VCaP (cell line): ENCODE results near the gene TRAPPC10.
A peak's percentile ranks its signal among the peaks of the same experiment; 100 is the strongest.

Experiments
- H3K27ac ChIP-seq: fragments of 450-650 bp; 2 replicates; pipeline ENCODE4 v1.5.1; 2017
- TF ChIP-seq, protein P1 (sequence below): fragments of 450-650 bp; conservative IDR thresholded peaks from 2 replicates; pipeline ENCODE4 v1.5.1; 2017; ENCODE audit warnings: mild to moderate bottlenecking, moderate library complexity

TRAPPC10 gene

DNA sequence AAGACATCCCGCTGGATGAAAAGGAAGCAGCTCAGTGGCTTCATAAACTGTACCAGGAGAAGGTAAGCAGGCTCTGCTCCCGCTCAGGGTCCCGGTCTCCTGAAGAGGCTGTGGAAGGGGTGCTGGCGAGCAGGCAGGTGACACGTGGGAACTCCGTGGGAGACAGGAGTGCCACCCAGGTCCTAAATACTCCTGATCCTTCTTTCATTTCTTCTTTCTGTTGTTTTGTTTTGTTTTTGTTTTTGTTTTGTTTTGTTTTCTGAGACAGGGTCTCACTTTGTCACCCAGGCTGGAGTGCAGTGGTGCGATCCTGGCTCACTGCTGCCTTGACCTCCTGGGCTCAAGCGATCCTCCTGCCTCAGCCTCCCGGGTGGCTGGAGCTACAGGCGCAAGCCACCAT, 34.0 kb upstream of the TRAPPC10 start:
- H3K27ac ChIP-seq, result peak overlapping the region; percentile 100
- TF ChIP-seq, protein P1, sequence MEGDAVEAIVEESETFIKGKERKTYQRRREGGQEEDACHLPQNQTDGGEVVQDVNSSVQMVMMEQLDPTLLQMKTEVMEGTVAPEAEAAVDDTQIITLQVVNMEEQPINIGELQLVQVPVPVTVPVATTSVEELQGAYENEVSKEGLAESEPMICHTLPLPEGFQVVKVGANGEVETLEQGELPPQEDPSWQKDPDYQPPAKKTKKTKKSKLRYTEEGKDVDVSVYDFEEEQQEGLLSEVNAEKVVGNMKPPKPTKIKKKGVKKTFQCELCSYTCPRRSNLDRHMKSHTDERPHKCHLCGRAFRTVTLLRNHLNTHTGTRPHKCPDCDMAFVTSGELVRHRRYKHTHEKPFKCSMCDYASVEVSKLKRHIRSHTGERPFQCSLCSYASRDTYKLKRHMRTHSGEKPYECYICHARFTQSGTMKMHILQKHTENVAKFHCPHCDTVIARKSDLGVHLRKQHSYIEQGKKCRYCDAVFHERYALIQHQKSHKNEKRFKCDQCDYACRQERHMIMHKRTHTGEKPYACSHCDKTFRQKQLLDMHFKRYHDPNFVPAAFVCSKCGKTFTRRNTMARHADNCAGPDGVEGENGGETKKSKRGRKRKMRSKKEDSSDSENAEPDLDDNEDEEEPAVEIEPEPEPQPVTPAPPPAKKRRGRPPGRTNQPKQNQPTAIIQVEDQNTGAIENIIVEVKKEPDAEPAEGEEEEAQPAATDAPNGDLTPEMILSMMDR, result no peak

DNA sequence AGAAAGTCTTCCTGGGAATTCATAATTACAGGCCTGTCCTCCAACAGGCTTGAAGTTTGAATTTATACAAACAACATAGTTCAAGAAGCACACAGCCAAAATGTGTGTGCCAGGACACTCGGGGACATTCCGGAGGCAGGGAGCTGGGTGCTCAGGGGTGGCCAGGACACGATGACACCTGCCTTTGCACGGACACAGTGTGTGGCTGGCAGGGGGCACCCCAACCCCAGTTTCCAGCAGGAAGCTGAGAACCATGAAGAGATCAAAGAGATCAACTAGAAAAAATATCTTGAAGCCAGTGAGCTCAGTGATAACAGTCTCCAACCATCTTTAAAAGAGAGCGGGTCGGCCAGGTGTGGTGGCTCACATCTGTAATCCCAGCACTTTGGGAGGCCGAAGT, 32.5 kb upstream of the TRAPPC10 start:
- TF ChIP-seq, protein P1, result 0 out of 2 replicates have a peak, but pooled peaks have one; percentile 6
- H3K27ac ChIP-seq, result peak overlapping the region; percentile 100

DNA sequence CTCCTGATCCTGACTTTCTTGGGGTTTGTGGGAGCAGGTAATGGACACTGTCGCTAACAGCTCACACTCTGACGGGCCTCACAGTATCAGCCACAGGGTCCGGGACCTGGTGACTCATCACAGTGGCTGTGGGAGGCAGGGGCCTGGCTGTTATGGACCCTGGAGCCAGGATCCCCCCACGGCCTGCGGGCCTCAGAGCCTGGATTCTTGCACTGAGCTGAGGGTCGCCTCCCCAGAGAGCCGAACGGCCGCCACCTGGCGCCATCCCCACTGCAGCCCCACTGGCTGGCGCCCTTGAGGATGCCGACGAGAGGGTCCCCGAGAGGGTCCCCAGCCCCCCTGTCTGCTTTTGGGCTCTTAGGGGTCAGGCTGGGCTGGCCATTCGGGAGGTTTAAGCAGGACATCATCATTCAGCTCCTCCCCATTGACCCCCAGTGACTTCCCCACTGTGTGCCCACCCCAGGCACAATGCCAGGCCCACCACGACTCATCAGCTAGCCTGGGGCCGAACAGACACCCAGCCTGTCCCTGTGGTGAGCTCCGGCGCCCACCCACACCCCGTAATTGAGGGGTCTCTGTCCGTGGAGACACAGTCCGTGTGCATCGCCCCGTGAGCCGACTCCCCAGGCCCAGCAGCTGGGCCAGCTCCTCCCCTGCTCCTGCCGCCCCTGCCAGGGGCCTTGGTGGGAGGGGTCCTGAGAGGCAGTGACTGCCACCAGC, 30.8 kb upstream of the TRAPPC10 start:
- H3K27ac ChIP-seq, result peak overlapping the region; percentile 100
- TF ChIP-seq, protein P1, result no peak

DNA sequence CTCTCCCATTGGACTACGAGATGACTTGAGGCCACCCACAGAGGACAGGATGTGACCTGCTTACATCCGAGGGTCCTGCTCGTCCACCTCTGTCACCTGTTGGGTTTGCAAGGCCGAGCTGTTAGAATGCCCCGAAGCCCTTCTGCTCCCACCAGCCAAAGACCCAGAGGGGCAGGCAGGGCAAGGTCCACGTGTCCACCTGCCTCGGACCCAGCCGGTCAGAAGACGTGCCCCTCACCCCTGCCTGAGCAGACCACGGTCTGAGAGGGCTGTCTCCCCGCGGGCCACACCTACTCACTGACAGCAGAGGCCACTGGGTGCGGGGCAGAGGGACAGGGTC, 30.3 kb upstream of the TRAPPC10 start:
- TF ChIP-seq, protein P1, result no peak
- peak overlapping the region; percentile 100 for H3K27ac ChIP-seq

DNA sequence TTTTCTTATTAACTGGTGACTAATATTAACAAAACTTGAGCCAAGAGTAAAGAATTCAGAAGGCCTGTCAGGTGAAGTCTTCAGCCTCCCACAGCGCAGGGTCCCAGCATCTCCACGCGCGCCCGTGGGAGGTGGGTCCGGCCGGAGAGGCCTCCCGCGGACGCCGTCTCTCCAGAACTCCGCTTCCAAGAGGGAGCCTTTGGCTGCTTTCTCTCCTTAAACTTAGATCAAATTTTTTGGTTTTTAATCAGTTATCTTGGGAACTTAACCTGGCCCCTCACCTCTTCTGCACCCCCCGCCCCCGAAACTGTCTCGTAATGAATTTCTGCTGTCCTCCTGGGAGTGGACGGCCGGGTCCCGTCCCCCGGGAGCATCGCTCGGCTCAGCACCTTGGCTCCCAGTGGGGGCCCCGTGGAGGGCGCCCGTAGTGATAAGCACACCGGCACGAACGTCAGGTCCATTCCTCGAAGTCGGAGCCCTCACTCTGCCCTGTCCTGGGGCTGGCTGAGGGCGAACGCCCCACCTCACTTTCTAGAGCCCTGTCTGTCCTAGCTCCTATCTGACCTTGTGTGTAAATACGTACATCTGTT, 29.5 kb upstream of the TRAPPC10 start:
- TF ChIP-seq, protein P1, result no peak
- H3K27ac ChIP-seq, result peak overlapping the region; percentile 100

DNA sequence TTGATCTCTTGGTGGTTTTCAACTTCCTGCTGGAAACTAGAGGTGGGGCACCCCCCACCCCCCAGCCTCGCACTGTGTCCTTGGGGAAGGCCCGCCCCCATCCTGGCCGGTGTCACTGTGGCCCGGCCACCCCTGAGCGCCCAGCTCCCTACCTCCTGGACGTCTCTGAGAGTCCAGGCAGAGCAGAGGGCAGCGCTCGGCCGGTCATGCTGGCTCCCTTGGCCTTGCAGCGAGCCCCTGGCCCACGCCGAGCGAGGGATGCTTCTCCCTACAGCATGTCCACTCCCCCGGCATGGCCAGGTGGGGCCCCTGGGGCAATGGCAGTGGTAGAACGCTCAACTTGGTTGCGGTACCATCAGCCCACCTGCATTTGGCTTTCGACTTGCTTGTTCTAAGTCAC, 28.7 kb upstream of the TRAPPC10 start:
- H3K27ac ChIP-seq, result peak overlapping the region; percentile 100
- TF ChIP-seq, protein P1, result no peak

DNA sequence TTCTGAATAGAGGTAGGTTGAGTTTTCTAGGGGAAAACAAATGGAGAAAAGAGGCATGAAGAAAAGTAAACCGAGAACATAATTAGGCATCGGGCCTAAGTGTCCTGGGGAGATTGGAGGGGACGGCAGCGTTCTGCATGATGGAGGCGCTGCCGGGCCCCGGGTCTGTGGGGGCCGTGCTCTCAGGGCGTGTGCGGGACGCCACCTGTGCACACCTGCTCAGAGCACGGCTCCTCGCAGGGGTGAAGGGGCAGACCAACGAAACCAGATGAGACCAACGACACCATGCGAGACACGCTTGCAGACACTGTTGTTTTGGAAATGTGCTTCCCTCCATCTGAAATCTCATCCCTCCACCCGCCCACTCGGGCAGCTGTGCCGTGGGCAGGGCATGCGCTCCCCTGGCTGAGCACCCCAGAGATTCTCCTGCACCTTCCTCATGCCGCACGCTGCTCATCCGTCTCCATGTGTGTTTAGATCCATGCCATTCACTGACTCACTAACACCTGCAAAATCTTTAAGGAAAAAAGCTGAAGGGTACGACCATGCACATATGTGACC, 28.2 kb upstream of the TRAPPC10 start:
- TF ChIP-seq, protein P1, result no peak
- peak overlapping the region; percentile 100 for H3K27ac ChIP-seq
